GM18526 (cell line): ENCODE measurements around the gene WDR26.

Experiments
- POLR2A ChIP-seq: IDR thresholded peaks from 3 replicates; pipeline ENCODE4 v1.6.1; 2011; ENCODE audit not compliant: insufficient read length; ENCODE audit errors: extremely low read depth

Gene WDR26

GRCh38 chr1:224434691-224435317 lies at the start of gene WDR26:
TSS of gene WDR26 (minus strand) at chr1:224434797.
- TF ChIP-seq POLR2A: peak; percentile 81

GRCh38 chr1:224482619-224483018 lies 48.0 kb upstream of the WDR26 start:
- no peak for TF ChIP-seq POLR2A

GRCh38 chr1:224481601-224482000 lies 47.0 kb upstream of the WDR26 start:
- TF ChIP-seq POLR2A: no peak

GRCh38 chr1:224472806-224473205 lies 38.2 kb upstream of the WDR26 start:
- no peak for TF ChIP-seq POLR2A

GRCh38 chr1:224466154-224466553 lies 31.6 kb upstream of the WDR26 start:
- TF ChIP-seq POLR2A: no peak

- TF ChIP-seq POLR2A: no peak
Measured at GRCh38 chr1:224459966-224460365, 25.4 kb upstream of the WDR26 start.

GRCh38 chr1:224458996-224459395 lies 24.4 kb upstream of the WDR26 start:
- TF ChIP-seq POLR2A: no peak

GRCh38 chr1:224458296-224458695 lies 23.7 kb upstream of the WDR26 start:
- TF ChIP-seq POLR2A: no peak

GRCh38 chr1:224457782-224458144 lies 23.2 kb upstream of the WDR26 start:
- TF ChIP-seq POLR2A: no peak

GRCh38 chr1:224456637-224456953 lies 22.0 kb upstream of the WDR26 start:
- no peak for TF ChIP-seq POLR2A

GRCh38 chr1:224454402-224455055 lies 19.9 kb upstream of the WDR26 start:
- TF ChIP-seq POLR2A: no peak

GRCh38 chr1:224450561-224451350 lies 16.2 kb upstream of the WDR26 start:
- no peak for TF ChIP-seq POLR2A

- TF ChIP-seq POLR2A: no peak
Measured at GRCh38 chr1:224450159-224450558, 15.6 kb upstream of the WDR26 start.

GRCh38 chr1:224448453-224449017 lies 13.9 kb upstream of the WDR26 start:
- no peak for TF ChIP-seq POLR2A

GRCh38 chr1:224447971-224448370 lies 13.4 kb upstream of the WDR26 start:
- TF ChIP-seq POLR2A: no peak

- no peak for TF ChIP-seq POLR2A
Measured at GRCh38 chr1:224447251-224447650, 12.7 kb upstream of the WDR26 start.
